ENCODE data around the gene SIX2.

GRCh38 chr2:45024097-45024496 is 14.8 kb upstream of the SIX2 start:
- TF ChIP-seq, protein P1, sequence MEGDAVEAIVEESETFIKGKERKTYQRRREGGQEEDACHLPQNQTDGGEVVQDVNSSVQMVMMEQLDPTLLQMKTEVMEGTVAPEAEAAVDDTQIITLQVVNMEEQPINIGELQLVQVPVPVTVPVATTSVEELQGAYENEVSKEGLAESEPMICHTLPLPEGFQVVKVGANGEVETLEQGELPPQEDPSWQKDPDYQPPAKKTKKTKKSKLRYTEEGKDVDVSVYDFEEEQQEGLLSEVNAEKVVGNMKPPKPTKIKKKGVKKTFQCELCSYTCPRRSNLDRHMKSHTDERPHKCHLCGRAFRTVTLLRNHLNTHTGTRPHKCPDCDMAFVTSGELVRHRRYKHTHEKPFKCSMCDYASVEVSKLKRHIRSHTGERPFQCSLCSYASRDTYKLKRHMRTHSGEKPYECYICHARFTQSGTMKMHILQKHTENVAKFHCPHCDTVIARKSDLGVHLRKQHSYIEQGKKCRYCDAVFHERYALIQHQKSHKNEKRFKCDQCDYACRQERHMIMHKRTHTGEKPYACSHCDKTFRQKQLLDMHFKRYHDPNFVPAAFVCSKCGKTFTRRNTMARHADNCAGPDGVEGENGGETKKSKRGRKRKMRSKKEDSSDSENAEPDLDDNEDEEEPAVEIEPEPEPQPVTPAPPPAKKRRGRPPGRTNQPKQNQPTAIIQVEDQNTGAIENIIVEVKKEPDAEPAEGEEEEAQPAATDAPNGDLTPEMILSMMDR (IDR thresholded peaks at IDR 0.05): no peak
- no peak for TF ChIP-seq EZH2 (IDR thresholded peaks at IDR 0.05; ENCODE audit: borderline replicate concordance, insufficient read depth, low read depth, low read length, poor library complexity, severe bottlenecking)
